Sigmoid colon (tissue), 4 donors: ENCODE results near the gene TRMT2A.

Experiments used
- POLR2A ChIP-seq, 2 donors: fragments of 450-650 bp; IDR thresholded peaks; one replicate each; pipeline ENCODE4 v1.6.1; 2016; ENCODE audit warnings: antibody characterized with exemption in 2 of 2, mild to moderate bottlenecking in 2 of 2, moderate library complexity in 2 of 2
- POLR2AphosphoS5 ChIP-seq, 4 donors: sonication (generic); formaldehyde crosslinking; IDR thresholded peaks; one replicate each; pipeline ENCODE4 v1.6.1; 2017; ENCODE audit warnings: antibody characterized with exemption in 4 of 4
- TF ChIP-seq, protein P1 (sequence below), 4 experiments: fragments of 450-650 bp in 3 of 4; fragments of 200-600 bp in 1 of 4; IDR thresholded peaks; one replicate each; pipeline ENCODE4 v1.5.1; 2016 to 2019; ENCODE audit warnings: antibody characterized with exemption in 4 of 4, mild to moderate bottlenecking in 3 of 4, moderate library complexity in 2 of 4

DNA sequence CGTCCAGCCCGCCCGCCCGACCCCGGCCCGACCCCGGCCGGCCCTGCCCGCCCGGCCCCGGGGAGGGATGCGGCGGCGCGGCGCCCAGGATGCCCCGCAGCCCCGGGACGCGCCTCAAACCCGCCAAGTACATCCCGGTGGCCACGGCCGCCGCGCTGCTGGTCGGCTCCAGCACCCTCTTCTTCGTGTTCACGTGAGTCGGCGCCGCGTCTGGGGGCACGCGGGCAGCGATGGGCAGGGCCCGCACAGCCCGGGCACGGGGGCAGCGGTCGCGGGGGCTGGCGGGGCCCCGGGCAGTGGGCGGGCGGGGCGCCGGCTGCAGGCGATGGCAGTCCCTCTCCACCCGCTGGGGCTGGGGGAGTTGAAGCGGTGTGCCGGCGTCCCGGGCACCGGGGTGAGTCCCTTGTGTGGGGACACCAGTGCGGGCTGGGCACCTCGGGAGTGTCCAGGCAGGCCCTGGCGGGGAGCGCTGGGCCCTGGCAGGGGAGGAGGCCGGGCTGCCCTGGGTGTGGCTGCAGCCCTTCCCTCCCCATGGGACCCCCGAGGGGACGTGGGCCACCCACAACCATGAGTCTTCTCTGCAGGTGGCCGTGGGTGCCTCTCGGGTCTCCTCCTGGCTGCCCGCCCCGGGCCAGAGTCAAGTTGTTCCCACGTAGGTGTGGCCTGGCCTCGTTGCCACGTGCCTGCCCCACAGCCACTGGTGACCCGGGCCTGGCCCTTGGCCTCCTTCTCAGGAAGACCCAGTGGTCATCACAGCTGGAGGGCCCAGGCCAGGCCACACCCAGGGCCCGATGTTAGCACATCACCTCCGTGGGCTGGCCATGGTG lies 15.0 kb upstream of the TRMT2A start:
- no peak for TF ChIP-seq POLR2AphosphoS5 (IDR thresholded peaks at IDR 0.05)
- TF ChIP-seq, protein P1, sequence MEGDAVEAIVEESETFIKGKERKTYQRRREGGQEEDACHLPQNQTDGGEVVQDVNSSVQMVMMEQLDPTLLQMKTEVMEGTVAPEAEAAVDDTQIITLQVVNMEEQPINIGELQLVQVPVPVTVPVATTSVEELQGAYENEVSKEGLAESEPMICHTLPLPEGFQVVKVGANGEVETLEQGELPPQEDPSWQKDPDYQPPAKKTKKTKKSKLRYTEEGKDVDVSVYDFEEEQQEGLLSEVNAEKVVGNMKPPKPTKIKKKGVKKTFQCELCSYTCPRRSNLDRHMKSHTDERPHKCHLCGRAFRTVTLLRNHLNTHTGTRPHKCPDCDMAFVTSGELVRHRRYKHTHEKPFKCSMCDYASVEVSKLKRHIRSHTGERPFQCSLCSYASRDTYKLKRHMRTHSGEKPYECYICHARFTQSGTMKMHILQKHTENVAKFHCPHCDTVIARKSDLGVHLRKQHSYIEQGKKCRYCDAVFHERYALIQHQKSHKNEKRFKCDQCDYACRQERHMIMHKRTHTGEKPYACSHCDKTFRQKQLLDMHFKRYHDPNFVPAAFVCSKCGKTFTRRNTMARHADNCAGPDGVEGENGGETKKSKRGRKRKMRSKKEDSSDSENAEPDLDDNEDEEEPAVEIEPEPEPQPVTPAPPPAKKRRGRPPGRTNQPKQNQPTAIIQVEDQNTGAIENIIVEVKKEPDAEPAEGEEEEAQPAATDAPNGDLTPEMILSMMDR (IDR thresholded peaks at IDR 0.05): no peak
- no peak for TF ChIP-seq POLR2A (IDR thresholded peaks at IDR 0.05)
